ENCODE measurements around the gene ADD1.
A peak's percentile ranks its signal among the peaks of the same experiment; 100 is the strongest.

ADD1 gene

DNA sequence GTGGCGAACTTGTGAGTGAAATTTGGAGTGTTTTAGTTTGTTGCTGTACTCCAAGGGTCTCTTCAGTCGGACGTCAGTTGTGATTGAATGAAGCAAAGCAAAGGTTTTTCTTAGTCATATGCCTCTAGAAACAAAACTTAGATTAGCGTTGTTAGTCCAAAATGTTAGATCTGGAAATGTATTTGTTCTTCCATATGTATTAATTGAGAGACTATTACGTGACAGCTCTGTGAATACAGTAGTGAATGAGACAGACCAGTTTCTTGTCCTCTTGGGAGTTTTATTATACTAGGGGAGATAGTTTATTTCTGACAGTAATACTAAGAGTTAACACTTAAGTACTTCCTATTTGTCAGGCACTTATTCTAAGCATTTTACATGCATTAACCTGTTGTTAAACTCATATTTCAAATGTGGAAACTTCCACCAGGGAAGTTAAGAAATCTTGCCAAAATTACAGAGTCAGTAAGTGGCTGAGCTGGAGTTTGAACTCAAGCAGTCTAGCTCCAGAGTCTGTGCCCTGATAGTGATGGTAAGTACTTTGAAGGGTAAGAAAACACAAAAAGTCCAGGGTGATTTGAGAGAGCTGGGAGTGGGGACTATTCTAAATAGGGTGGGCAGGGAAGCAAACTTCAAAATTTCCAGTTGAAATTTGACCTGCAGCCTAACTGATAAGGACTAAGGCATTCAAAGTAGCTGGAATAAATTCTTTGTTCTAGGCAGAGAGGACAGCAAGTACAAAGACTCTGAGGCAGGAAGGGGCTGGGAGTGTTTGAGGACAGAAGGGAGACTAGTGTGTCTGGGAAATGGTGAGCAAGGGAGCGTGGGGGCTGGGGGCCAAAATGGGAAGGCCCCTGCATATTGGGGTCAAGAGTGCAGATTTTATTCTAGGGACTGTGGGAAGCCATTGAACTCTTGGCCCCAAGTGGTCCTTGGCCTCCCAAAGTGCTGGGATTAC, 17.0 kb downstream of the ADD1 start:
- DNase-seq (ENCODE audit: low spot score), result no peak

GRCh38 chr4:2861631-2862436, 18.2 kb downstream of the ADD1 start:
- DNase-seq (ENCODE audit: low spot score), result no peak

DNA sequence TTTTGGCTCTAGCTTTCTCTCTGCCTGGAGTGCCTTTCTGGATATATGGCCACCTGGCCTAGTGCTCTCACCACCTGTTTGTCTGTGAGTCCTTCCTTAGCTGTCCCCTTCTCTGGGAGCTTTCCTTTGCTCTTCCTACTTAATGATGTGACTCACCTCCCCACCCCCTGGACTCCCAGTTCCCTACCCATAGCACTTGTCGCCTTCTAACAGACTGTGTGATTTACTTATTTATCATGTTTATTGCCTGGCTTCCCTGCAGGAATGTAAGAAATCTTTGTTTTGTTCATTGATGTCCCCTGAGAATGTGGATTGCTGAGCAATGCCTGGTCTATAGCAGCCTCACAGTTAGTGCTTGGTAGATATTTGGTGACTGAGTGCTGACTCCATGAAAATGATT, 18.9 kb downstream of the ADD1 start:
- DNase-seq (ENCODE audit: low spot score), result peak; percentile 59

GRCh38 chr4:2863649-2864048, 20.0 kb downstream of the ADD1 start:
- no peak for DNase-seq (ENCODE audit: low spot score)

DNA sequence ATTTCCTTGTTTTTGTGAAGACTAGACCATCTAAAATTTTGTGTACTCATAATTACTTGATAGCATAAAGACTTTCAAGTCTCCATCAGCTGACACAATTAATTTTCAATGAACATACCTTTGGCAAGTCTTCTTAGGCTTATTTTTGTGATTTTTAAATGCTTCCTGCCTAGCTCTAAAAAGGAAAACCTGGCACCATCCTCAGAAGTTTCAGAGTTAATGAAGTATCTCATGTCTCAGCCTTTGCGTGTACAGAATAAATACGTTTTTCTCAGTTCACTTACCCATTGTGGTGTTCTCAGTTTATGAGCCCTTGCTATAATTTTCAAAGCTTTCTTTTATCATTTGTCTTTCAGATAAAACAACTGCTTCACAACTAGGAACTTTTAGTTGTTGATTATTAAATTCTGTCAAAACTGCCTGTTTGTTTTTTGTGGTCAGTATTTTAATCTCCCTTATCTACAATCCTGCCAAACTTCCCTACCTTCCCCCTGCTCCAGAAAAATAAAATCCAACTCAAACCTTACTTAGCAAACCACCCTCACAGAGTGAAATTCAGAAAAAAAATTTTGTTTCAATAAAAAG, 21.6 kb downstream of the ADD1 start:
- no peak for DNase-seq (ENCODE audit: low spot score)

DNA sequence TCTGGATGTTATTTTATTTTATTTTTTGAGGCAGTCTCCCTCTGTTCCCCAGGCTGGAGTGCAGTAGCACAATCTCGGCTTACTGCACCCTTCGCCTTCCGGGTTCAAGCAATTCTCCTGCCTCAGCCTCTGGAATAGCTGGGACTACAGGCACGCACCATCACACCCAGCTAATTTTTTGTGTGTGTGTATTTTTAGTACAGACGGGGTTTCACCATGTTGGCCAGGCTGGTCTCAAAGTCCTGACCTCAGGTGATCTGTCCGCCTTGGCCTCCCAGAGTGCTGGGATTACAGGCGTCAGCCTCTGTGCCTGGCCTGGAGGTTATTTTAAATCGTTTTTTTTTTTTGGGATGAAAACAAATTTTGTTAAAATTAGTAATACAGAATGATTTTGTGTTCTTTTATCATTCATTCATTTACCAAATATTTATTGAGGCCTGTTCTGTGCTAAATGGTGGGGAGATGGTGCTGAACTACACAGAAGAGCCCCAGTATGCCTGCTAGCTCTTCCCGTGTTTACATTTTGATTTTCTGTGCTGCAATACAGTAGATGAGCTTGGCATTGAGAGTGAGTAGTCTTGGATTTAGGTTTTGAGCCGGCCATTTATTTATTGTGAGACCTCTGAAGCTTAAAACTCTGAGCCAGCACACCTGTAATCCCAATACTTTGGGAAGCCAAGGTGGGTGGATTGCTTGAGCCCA, 22.7 kb downstream of the ADD1 start:
- DNase-seq (ENCODE audit: low spot score), result no peak

DNA sequence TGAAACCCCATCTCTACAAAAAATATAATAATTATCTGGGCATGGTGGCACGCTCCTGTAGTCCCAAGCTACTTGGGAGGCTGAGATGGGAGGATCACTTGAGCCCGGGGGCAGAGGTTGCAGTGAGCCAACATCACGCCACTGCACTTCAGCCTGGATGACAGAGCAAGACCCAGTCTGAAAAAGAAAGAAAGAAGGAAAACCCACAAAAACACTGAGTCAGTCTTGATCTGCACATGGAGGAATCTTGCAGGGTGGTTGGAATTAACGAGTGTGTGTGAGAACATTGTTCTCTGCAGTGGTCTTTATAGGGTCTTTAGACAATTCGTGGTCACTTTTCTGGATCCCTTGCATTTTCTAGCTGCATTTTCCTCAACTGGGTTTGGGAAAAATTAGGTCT, 23.2 kb downstream of the ADD1 start:
- DNase-seq (ENCODE audit: low spot score), result no peak

DNA sequence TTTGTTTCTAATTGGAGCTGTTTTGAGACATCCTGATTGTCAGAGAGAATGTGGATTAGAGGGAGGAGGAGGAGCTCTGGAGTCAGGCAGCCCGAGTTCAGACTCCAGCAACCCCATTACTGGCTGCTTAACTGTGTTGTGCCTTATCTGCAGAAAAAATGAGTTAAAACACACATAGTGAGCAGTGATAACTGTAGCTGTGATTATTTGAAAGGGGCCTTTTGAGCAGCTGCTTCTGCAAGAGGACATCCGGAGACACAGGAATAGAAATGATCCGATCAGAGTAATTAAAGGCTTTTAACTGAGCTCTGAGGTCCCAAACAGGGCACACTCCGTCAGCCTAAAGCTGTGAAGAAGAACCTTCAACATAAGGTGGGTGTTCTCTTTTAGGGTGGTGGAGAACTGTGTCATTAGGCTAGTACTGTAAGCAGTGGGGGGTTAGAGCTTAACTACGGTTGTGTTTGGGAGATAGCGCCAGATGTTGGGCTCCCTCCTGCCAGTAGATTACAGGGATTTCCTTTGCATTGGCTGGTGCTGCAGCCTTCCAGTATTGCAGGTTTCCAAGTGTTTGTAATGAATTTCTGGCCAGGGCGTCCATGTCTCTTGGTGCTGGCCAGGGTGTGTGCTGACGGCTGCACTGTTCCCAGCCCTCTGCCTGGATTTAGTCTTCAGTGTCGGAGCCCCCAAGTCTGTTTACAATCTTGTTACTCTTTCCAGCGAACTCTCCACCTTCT, 24.3 kb downstream of the ADD1 start:
- peak; percentile 58 for DNase-seq (ENCODE audit: low spot score)

GRCh38 chr4:2868877-2869487, 25.3 kb downstream of the ADD1 start:
- DNase-seq (ENCODE audit: low spot score), result no peak

- no peak for DNase-seq (ENCODE audit: low spot score)
These were observed 26.0 kb downstream of the ADD1 start for GRCh38 chr4:2869659-2870058.

DNA sequence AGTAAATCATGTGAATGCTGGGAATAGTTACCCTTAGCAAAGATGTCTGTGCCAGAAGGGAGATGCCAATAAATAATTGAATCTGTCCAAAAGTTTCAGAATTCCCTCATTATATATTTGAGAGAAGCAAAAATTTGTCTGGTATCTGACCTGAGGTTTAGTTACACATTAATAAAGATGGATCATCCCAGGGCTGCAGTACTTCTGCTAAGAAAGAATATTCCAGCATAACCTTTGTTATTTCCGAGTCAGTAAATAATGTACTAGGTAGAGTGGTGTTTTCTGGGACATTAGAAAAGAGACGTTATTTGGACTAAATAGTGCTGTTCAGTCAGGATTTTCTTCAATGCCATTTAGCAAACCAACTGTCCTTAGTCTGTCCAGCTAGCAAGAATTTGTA, 26.4 kb downstream of the ADD1 start:
- DNase-seq (ENCODE audit: low spot score), result no peak

DNA sequence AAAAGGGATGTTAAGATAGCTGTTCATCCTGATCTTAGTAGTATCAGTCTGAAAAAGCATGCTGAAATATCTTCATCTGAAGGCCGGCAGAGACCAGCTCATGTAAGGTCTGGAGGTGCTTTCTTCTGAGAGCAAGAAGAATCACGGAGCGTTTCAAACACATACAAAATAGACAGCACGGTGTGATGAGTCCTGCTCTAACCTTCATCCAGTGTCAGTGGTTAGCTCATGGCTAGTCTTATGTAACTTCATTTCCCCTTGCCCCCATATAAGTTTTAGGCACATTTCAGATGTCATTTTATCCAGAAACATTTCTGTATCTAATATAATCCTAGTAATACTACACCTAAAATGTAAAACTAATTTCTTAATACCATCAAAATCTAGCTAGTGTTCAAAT, 27.8 kb downstream of the ADD1 start:
- no peak for DNase-seq (ENCODE audit: low spot score)

- DNase-seq (ENCODE audit: low spot score), result no peak
These were observed 28.3 kb downstream of the ADD1 start for GRCh38 chr4:2871911-2872310.

- no peak for DNase-seq (ENCODE audit: low spot score)
These were observed 29.7 kb downstream of the ADD1 start for GRCh38 chr4:2873329-2873728.

GRCh38 chr4:2874861-2875260, 31.2 kb downstream of the ADD1 start:
- DNase-seq (ENCODE audit: low spot score), result no peak

DNA sequence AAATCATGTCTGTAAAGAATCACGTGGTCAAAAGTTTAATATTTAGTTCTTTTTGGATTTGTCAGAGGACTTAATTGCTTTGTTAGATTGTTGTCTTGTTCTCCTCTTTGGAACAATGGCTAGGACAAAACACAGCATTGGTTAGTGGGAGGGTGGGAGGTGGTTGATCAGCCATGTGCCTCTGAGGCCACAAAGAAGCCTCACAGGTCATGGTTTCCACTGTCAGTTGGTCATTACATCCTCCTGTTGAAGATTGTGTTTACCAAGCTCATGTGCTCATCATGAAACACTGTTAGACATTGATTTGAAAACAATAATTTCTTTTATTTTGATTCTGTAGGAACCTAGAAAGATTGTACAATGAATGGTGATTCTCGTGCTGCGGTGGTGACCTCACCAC, 31.9 kb downstream of the ADD1 start:
- DNase-seq (ENCODE audit: low spot score), result no peak

GRCh38 chr4:2878346-2878745, 34.7 kb downstream of the ADD1 start:
- DNase-seq (ENCODE audit: low spot score), result no peak

GRCh38 chr4:2879026-2879425, 35.4 kb downstream of the ADD1 start:
- no peak for DNase-seq (ENCODE audit: low spot score)

DNA sequence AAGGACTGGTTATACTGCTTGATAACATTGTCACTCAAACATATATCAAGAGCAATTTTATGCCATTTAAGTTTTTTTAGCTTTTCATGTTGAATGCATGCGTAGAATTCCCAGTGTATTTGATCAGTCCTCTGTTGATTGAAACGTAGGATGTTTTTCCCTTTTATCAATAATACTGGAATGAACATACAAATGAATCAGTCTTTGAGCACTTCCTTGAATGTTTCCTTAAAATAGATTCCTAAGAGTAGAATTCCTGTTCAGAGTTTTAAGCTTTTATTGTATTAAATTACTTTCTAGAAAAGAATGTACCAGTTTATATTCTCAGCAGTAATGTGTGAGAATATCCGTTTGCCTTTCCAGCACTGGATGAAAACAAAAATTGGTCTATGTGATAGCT, 37.8 kb downstream of the ADD1 start:
- DNase-seq (ENCODE audit: low spot score), result no peak

- no peak for DNase-seq (ENCODE audit: low spot score)
These were observed 38.7 kb downstream of the ADD1 start for GRCh38 chr4:2882341-2882740.

GRCh38 chr4:2886161-2886560, 42.5 kb downstream of the ADD1 start:
- no peak for DNase-seq (ENCODE audit: low spot score)
